CD4-positive, alpha-beta T cell treated with Interleukin-2 at 100 ng/mL for 4 hours (primary cell): ENCODE data around the gene PPARG.

Experiments used
- DNase-seq: peaks from one replicate; pipeline ENCODE4 v3.0.0-alpha.2; 2020; ENCODE audit warnings: low spot score

The PPARG gene

DNA sequence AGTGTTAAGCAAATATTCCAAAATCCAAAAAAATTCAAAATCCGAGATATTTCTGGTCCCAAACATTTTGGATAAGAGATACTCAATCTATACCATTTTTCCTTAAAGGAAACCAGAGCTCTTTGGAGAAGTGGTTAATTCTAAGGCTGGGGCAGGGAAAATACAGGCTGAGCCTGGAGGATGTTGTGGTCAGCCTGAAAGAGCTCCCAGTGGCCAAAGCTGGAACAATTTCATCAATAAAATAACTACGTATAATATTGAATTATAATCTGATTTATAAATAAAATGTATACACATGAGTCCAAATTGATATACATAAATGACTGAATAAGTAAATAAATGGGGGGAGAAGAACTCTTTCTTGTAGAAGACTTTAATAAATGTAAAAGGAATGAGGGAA lies 24.6 kb downstream of the PPARG start:
- DNase-seq: no peak

- no peak for DNase-seq
These were observed 27.4 kb downstream of the PPARG start for GRCh38 chr3:12316253-12316652.

DNA sequence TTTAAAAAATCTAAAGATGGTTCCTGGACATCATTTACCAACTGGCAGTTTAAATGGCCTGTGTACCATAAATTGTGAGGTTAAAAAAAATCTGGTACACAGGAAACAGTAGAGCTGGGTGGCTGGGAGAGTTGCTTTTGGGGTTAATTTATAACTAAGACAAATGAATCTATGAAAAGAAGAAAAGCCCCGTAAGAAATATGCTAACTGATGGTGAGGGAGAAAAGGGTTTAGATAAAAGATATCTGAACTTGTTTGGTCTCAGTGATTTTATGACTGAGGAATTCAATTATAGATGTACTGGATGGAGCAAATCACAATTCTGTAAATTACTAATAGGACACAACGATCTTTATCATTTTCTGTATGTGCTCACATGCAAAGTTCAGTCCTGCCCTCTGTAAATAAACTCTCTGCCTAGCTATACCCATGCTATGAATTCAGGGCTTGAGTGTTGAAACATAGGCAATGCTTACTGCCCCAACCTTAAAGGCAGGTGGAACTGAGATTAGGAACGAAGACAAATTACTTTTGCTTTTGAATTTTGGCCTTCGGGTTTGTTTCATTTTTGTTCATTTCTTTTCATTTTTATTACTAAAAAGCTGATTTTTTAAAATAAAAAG lies 28.0 kb downstream of the PPARG start:
- no peak for DNase-seq

GRCh38 chr3:12317914-12318313 lies 29.0 kb downstream of the PPARG start:
- DNase-seq: no peak

- DNase-seq: no peak
These were observed 30.1 kb downstream of the PPARG start for GRCh38 chr3:12318758-12319621.

- DNase-seq: no peak
These were observed 32.1 kb downstream of the PPARG start for GRCh38 chr3:12321015-12321414.

- no peak for DNase-seq
These were observed 34.4 kb downstream of the PPARG start for GRCh38 chr3:12323237-12323636.

DNA sequence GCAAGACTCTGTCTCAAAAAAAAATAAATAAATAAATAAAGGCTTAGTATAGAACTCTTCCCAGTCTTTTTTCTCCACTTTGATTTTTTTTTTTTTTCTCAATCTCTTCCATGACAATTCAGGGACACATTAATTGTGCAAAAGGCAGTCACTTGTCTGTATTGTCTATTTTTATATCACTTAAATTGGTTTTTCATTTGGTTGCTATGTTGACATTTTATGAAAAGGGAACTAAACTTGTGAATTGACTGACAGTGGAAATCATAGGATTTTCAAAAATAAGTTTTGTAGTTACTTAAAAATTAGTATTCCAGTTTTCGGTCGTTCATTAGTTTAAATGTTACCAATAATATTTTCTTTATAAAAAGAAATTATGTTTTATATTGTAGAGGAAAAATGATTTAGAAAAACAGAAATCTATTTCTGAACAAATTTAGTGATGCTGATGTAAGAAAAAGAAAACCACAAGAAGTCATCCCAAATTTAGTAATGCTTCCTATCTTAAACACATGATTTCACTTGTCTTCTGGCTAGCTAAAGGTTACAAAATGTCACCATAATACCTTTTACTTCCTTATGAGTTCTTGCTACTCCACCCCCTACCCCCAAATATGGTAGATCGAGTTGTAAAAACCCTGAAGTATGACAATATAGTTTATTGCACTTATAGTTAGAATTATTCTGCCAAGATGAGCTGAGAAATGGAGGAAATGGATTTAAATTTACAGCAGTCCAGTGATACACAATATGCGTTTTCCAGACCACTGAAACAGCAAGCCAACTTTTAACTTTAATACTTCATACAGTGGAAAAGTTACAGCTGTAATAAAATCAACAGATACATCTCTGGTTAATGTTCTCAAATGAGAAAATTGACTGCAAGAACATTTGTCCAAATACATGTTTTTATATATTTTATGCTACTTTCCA lies 37.0 kb downstream of the PPARG start:
- DNase-seq: no peak

DNA sequence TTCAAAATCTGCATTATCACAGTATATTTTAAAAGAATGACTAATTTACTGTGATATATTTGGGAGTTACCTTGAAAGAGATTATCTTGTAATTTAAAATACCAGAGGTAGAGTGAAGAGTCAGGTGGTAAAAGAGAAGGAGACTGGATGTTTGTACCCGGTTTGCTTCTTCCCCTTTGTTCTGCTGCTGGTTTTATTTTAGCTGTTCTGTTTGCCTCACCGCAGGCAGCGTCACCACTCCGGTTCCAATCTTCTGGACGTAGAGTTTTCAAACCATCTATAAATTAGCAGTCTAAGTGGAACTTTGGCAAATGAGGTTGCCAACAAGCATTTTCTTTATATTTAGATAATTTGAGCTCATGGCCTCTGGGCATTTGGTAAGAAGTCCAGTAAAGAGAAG lies 38.2 kb downstream of the PPARG start:
- no peak for DNase-seq

DNA sequence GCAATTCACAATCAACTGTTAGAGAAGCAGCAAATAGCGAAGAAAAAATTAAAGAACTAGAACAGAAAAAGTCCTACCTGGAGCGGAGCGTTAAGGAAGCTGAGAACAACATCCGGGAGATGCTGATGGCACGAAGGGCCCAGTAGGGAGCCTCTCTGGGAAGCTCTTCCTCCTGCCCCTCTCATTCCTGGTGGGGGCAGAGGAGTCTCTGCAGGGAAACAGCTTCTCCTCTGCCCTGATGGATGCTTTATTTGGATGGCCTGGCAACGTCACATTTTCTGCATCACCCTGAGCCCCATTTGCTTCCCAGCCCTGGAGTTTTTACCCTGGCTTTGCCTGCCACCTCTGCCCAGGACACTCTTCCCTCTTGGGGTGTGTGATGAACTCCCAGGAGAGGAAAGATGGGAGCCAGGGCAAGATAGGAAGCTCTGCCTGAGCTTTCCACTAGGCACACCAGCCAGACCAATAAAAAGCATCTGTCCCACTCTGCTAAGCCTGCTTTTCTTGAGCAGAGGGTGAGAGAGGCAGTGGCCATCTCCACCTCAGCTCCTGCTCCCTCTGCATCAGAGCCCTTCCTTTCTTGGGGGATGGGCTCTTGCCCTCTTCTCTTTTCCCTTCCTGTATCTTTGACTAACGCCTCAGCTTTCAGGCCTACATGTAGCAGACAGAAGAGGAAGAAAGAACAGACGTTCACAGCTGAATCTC lies 39.4 kb downstream of the PPARG start:
- no peak for DNase-seq

GRCh38 chr3:12328837-12329462 lies 40.1 kb downstream of the PPARG start:
- DNase-seq: no peak

DNA sequence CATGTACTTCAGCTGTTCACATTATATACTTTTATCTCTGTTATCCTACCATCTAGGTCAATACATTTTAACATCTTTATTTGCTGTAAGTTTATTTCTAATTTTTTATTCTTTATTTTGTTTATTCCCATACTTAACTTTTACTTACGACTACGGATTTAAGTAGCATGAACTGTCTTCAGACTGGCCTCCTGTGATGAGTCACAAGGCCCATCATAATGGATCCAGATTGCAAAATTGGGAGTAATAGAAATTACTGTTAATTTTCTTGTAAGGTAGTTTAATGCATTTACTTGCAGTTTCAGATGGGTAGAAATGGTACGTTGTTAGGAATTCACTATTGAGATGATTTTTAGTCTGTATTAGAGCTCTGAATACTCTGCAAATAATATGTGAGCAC lies 45.9 kb downstream of the PPARG start:
- no peak for DNase-seq

- DNase-seq: no peak
These were observed 46.6 kb downstream of the PPARG start for GRCh38 chr3:12335421-12335820.

DNA sequence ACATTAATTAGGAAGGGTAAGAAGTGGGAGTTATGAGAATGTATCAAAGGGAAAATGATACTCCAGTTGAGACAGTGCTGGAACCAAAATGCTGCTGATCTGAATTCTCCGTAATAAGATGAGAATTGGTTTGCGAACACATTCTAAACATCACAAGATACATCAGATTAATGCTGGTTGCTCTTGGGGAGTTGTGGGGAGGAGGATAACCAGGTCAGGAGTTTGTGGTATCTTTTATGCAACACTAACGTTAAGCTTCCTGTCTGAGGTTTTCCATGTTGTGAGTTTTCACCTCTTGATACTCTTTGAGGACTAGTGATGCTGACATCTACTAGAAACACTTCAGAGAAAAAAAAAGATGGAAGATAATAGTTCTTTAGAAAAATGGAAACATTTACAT lies 47.2 kb downstream of the PPARG start:
- peak; percentile 16 for DNase-seq

- DNase-seq: no peak
These were observed 50.0 kb downstream of the PPARG start for GRCh38 chr3:12338595-12339546.

DNA sequence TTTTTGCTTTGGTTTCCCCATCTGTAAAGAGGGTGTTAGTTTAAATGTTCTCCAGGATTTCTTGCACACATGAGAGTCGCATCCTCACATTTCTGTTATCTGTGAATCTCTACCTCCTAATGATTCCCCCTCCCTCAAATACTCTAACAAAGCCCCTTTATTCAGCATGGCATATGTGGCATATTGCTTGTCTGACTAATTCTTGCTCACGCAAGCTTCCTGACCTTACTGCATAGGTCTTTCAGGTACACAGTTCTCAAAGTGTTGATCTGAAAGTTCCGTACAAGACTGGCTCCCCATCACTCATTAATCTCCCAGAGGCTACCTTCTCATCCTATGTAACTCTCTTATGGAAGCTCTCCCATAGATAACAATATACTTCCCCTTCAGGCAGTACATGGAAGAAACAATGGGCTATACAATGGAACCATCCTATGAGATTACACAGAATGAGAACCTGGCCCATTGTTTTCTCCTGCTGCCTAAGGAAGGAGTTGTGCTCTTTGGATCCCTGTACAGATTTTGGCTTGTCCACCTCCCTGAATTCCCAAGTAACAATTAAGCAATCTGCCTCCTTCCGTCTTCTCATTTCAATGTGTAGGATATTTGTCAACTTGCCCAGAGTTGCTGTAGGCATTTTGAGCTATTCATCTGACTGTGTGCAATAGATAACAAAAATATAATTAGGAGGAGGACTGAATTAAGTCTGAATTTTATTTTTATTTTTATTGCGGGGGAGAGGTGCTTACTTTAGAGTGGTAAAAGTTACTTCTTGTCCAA lies 51.0 kb downstream of the PPARG start:
- DNase-seq: no peak

GRCh38 chr3:12340506-12340905 lies 51.6 kb downstream of the PPARG start:
- DNase-seq: no peak

GRCh38 chr3:12342151-12342550 lies 53.3 kb downstream of the PPARG start:
- no peak for DNase-seq

- no peak for DNase-seq
These were observed 54.2 kb downstream of the PPARG start for GRCh38 chr3:12343047-12343501.
